Ectodermal cell (in vitro differentiated cells): ENCODE results near the gene SHC2. TPM values are rescaled to one million over a fixed set of nuclear protein-coding genes. Genes with fewer than 3 reads are reported as not detected.

Experiments
- H3K27ac ChIP-seq: 2 replicates; pipeline ENCODE4 v1.7.0; 2013; ENCODE audit warnings: mild to moderate bottlenecking, low read depth, low read length; ENCODE audit not compliant: insufficient read depth, poor library complexity, severe bottlenecking
- H3K27me3 ChIP-seq: 2 replicates; pipeline ENCODE4 v1.7.0; 2013; ENCODE audit warnings: mild to moderate bottlenecking, low read length; ENCODE audit not compliant: insufficient read depth, control insufficient read depth, poor library complexity, severe bottlenecking
- H3K36me3 ChIP-seq: one replicate; pipeline ENCODE4 v1.7.0; 2013; ENCODE audit warnings: low read length; ENCODE audit not compliant: control insufficient read depth, insufficient read depth
- H3K4me1 ChIP-seq: one replicate; pipeline ENCODE4 v1.7.0; 2013; ENCODE audit warnings: low read length; ENCODE audit not compliant: control insufficient read depth, insufficient read depth
- H3K4me3 ChIP-seq: 2 replicates; pipeline ENCODE4 v1.7.0; 2013; ENCODE audit warnings: low read depth, low read length, control low read depth; ENCODE audit not compliant: insufficient read depth
- H3K9me3 ChIP-seq: 2 replicates; pipeline ENCODE4 v1.7.0; 2013; ENCODE audit warnings: mild to moderate bottlenecking, low read length, moderate library complexity; ENCODE audit not compliant: control insufficient read depth
- WGBS, 2 experiments: methylation state at CpG; one replicate each; pipeline ENCODE4 v1.1.7; 2013; ENCODE audit warnings: missing lambda C conversion rate in 2 of 2; 5-methylcytosine and 5-hydroxymethylcytosine counted together
- polyA plus RNA-seq, 4 experiments: library from polyadenylated mRNA; stranded (reverse); fragments of 50-300 nt; gene quantifications; one replicate each; pipeline ENCODE4 v1.2.3, GENCODE V29; 2013

SHC2 gene, protein sequence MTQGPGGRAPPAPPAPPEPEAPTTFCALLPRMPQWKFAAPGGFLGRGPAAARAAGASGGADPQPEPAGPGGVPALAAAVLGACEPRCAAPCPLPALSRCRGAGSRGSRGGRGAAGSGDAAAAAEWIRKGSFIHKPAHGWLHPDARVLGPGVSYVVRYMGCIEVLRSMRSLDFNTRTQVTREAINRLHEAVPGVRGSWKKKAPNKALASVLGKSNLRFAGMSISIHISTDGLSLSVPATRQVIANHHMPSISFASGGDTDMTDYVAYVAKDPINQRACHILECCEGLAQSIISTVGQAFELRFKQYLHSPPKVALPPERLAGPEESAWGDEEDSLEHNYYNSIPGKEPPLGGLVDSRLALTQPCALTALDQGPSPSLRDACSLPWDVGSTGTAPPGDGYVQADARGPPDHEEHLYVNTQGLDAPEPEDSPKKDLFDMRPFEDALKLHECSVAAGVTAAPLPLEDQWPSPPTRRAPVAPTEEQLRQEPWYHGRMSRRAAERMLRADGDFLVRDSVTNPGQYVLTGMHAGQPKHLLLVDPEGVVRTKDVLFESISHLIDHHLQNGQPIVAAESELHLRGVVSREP
- polyA plus RNA-seq (2013, experiment 1 of 4) = 27.2 TPM
- 34.0 TPM for polyA plus RNA-seq (2013, experiment 2 of 4)
- polyA plus RNA-seq (2013, experiment 3 of 4) = 25.5 TPM
- 36.2 TPM for polyA plus RNA-seq (2013, experiment 4 of 4)

DNA sequence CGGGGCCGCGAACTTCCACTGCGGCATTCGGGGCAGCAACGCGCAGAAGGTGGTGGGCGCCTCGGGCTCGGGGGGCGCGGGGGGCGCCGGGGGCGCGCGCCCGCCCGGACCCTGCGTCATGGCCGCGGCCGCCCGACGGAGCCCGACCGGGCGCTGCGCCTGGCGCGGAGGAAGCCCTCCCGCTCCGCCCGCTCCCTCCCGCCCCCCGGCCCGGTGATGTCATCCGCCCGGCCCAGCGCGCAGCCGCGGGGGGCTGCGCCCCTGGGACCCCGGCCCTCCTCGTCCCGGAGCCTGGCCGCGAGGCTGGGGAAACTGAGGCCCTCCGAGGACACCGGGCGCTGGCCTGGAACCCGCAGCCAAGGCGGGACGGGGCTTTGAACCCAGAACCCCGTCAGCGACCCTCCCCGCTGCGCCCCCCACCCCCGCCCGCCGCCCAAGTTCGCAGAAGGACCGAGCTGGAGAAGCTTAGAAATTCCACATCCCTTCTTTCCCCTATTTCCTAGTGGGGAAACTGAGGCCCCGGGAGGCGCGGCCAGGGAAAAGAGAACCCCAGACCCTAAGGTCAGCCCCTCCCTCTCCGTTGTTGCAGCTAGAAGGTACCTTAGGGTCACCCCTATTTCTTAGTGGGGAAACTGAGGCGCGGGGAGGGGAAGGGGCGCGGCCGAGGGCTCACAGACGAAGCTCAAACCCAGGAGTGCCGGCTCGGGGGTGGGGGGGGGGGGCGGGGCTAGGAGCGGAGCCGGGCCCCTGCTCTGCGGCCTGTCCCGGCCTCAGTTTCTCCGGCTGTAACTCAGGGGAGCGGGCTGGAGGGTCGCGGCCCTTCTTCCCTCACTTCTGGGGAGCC is at the start of gene SHC2:
Gene SHC2, minus strand, starts transcription at position 157 of the 844 bp plus-strand sequence. Its CDS starts 37 bp downstream, at position 120.
- Histone ChIP-seq H3K4me1 (no peaks in the 10 kb centered on the region), H3K4me3 (peak within 1 kb of the TSS; percentile 54), H3K9me3 (no peaks in the 10 kb centered on the region), H3K27ac (no peak within 1 kb of the TSS), H3K27me3 (peaks cover 28% of the 10 kb centered on the region), H3K36me3 (no peaks in the 10 kb centered on the region)
- WGBS, 2 experiments = 1 to 2% methylated on average over 83 to 85 of the region's 85 CpGs

- no peak overlapping the region for H3K27ac ChIP-seq
Observed at GRCh38 chr19:508204-509150, 47.6 kb upstream of the SHC2 start.

DNA sequence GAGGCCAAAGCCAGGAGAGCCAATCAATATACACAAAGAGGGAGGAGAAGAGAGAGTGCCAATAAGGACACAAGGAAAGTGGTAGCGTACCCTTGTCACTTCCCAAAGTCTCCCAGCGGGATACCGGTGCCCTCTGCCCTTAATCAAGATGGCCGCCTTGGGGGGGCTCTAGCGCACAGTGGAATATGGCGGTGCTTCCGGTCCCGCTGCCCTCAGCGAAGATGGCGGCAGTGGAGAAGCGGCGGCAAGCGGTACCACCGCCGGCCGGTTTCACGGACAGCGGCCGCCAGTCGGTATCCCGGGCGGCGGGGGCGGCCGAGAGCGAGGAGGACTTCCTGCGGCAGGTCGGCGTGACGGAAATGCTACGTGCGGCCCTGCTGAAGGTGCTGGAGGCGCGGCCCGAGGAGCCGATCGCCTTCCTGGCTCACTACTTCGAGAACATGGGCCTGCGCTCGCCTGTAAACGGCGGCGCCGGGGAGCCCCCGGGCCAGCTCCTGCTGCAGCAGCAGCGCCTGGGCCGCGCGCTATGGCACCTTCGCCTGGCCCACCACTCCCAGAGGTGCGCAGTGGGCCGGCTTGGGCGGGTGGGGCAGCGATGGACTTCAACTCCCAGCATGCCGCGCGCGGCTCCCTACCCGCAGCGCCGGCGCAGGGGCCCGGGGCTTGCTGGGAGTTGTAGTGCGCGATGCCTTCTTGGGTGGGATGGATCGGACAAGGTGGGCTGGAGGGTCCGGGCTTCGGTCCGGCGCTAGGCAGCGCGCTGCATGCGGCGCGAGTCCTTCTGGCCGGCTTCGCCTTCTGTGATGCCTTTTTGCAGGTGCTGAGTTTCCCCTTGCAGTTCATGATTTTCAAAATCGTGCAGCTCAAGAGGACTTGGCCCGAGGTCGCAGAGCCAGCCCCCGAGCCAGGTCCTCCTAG is 46.7 kb upstream of the SHC2 start, which contains the start of gene TPGS1:
Gene TPGS1, plus strand, starts transcription at position 212 of the 918 bp plus-strand sequence. Its CDS starts 10 bp downstream, at position 222.
- H3K36me3 ChIP-seq = no peaks in the 10 kb centered on the region
- H3K9me3 ChIP-seq = no peaks in the 10 kb centered on the region
- H3K27me3 ChIP-seq = no peaks in the 10 kb centered on the region
- H3K27ac ChIP-seq = peak within 1 kb of the TSS; percentile 99
- peak within 1 kb of the TSS; percentile 99 for H3K4me3 ChIP-seq
- 2% methylated on average over 81 of the region's 81 CpGs for WGBS, 2 experiments
- peaks cover 17% of the 10 kb centered on the region for H3K4me1 ChIP-seq

More at GRCh38 chr19:508204-509150, 47.6 kb upstream of the SHC2 start:
- H3K36me3 ChIP-seq = no peaks in the 10 kb centered on the region
- WGBS, 2 experiments = 70% methylated on average over 32 of the region's 32 CpGs
- H3K4me3 ChIP-seq = peak overlapping the region; percentile 99
- no peaks in the 10 kb centered on the region for H3K27me3 ChIP-seq
- peaks cover 17% of the 10 kb centered on the region for H3K4me1 ChIP-seq
- no peaks in the 10 kb centered on the region for H3K9me3 ChIP-seq

GRCh38 chr19:506404-507285 is 45.8 kb upstream of the SHC2 start:
- H3K9me3 ChIP-seq = no peaks in the 10 kb centered on the region
- H3K4me1 ChIP-seq = peaks cover 15% of the 10 kb centered on the region
- WGBS, 2 experiments = 9% methylated on average over 48 of the region's 48 CpGs

DNA sequence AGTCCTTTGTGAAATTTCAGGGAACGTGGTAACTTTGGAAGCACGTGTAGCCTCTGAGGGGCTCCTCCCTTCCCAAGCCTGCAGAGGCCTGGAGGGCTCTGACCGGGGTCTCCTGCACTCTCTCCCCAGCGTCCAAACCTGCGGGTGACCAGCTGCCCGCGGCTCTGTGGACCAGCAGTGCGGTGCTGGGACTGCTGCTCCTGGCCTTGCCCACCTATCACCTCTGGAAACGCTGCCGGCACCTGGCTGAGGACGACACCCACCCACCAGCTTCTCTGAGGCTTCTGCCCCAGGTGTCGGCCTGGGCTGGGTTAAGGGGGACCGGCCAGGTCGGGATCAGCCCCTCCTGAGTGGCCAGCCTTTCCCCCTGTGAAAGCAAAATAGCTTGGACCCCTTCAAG is 43.8 kb upstream of the SHC2 start:
- Histone ChIP-seq H3K4me3 (no peak overlapping the region), H3K27me3 (peaks cover 10% of the 10 kb centered on the region), H3K36me3 (no peaks in the 10 kb centered on the region), H3K9me3 (no peaks in the 10 kb centered on the region), H3K4me1 (peaks cover 5% of the 10 kb centered on the region), H3K27ac (no peak overlapping the region)
- WGBS, 2 experiments = 88 to 90% methylated on average over 14 of the region's 14 CpGs

More at GRCh38 chr19:506404-507285, 45.8 kb upstream of the SHC2 start:
- H3K4me3 ChIP-seq = peak overlapping the region; percentile 99
- peak overlapping the region; percentile 99 for H3K27ac ChIP-seq
- no peaks in the 10 kb centered on the region for H3K36me3 ChIP-seq
- no peaks in the 10 kb centered on the region for H3K27me3 ChIP-seq

DNA sequence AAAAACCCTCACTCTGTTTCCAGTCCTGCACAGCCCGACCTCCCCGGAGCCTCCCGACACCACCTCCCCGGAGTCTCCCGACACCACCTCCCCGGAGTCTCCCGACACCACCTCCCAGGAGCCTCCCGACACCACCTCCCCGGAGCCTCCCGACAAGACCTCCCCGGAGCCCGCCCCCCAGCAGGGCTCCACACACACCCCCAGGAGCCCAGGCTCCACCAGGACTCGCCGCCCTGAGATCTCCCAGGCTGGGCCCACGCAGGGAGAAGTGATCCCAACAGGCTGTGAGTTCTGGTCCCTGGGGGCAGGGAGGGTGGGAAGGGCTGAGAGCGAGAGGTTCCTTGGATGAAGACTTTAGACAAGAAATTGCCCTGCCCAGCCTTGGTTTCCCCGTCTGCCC is 40.8 kb upstream of the SHC2 start:
- peaks cover 6% of the 10 kb centered on the region for H3K4me1 ChIP-seq
- no peak overlapping the region for H3K4me3 ChIP-seq
- H3K9me3 ChIP-seq = no peaks in the 10 kb centered on the region
- H3K27me3 ChIP-seq = peaks cover 40% of the 10 kb centered on the region
- no peak overlapping the region for H3K27ac ChIP-seq
- WGBS, 2 experiments = 89 to 91% methylated on average over 17 of the region's 17 CpGs
- H3K36me3 ChIP-seq = no peaks in the 10 kb centered on the region

- Histone ChIP-seq H3K27ac (no peak overlapping the region), H3K4me3 (no peak overlapping the region), H3K4me1 (peaks cover 6% of the 10 kb centered on the region), H3K36me3 (no peaks in the 10 kb centered on the region), H3K9me3 (no peaks in the 10 kb centered on the region), H3K27me3 (peaks cover 53% of the 10 kb centered on the region)
- 89% methylated on average over 31 of the region's 31 CpGs for WGBS, 2 experiments
Observed at GRCh38 chr19:498977-499623, 38.3 kb upstream of the SHC2 start.

- Histone ChIP-seq H3K4me1 (peaks cover 6% of the 10 kb centered on the region), H3K36me3 (no peaks in the 10 kb centered on the region), H3K27ac (no peak overlapping the region), H3K4me3 (no peak overlapping the region), H3K27me3 (peaks cover 53% of the 10 kb centered on the region), H3K9me3 (no peaks in the 10 kb centered on the region)
- WGBS, 2 experiments = 64 to 65% methylated on average over 26 of the region's 26 CpGs
Observed at GRCh38 chr19:498511-498891, 37.7 kb upstream of the SHC2 start.
